ENCODE results near the gene CYP2F1.

The CYP2F1 gene

DNA sequence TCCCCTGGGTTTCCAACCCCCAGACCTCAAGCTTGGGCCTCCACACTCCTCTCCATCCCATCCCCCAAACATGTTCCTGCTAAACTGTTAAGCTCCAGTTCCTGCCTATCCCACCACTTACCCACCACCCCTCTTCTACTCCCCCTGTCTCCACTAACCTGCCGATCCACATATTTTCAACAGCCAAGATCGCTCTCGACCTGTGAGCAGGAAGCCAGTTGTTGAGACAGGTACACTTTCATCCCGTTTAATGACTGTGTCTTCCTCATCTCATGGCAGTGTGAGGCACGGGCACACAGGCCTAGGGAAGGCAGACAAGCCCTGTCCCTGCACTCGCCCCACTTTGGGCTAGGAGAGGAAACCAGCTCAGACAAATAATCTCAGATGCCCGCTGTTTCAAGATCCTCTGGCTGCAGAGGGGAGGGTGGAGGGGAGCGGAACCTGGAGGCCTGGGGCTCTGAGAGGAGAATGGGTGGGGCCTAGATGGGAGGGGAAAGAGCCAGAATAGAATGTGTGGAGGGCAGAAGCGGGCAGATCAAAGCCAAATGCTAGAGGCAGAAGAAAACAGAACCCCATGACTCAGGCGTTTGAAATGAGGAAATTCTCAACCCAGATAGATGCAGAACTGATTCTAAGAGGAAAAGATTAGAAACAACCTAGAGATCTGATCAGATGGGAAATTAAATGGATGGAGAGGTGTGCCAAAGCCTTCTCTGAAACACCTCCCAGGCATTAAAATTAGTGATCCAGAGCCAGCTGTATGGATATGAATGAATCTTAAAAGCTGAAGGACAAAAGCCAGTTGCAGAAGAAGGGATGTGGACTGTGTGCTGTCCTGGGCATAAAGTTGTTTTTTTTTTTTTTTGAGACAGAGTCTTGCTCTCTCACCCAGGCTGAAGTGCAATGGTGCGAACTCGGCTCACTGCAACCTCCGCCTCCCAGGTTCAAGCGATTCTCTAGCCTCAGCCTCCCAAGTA is 61.9 kb downstream of the CYP2F1 start:
- H3K79me2 ChIP-seq (ENCODE audit: control insufficient read depth, insufficient read depth, low read length, poor library complexity): peaks cover 4% of the 10 kb centered on the region

More for the DNA sequence above, 61.9 kb downstream of the CYP2F1 start:
- Histone ChIP-seq H3K27ac (ENCODE audit: low read depth, low read length) (peak overlapping the region; percentile 99), H3K4me2 (ENCODE audit: low read length) (peak overlapping the region; percentile 72), H2AFZ (ENCODE audit: insufficient read depth, low read length, poor library complexity) (peak overlapping the region; percentile 90), H3K9me3 (ENCODE audit: insufficient read depth, low read depth, low read length) (no peaks in the 10 kb centered on the region), H3K9ac (ENCODE audit: low read length) (no peak overlapping the region), H3K18ac (ENCODE audit: low read length) (peak overlapping the region; percentile 96), H3K27me3 (ENCODE audit: insufficient read depth, low read length) (no peaks in the 10 kb centered on the region), H2AK5ac (ENCODE audit: low read length) (peak overlapping the region; percentile 79), H4K12ac (ENCODE audit: low read depth, low read length) (peak overlapping the region; percentile 70), H3K4me3 (ENCODE audit: low read depth, low read length) (peak overlapping the region; percentile 68), H3K79me1 (ENCODE audit: low read length) (peaks cover 24% of the 10 kb centered on the region), H2BK12ac (ENCODE audit: low read length) (peak overlapping the region; percentile 99), H4K8ac (ENCODE audit: low read depth, low read length) (peak overlapping the region; percentile 92), H3K4me1 (ENCODE audit: control insufficient read depth in 1 of 2, insufficient read depth in 2 of 2, low read length in 2 of 2) (peaks cover 25 to 27% of the 10 kb centered on the region in 2 experiments), H2BK5ac (ENCODE audit: low read depth, low read length, poor library complexity) (peak overlapping the region; percentile 99), H2BK120ac (ENCODE audit: insufficient read depth, low read length, poor library complexity) (peak overlapping the region; percentile 99), H3K14ac (ENCODE audit: low read length) (peak overlapping the region; percentile 90), H3K23ac (ENCODE audit: low read length) (no peak overlapping the region), H4K91ac (ENCODE audit: low read depth, low read length) (peak overlapping the region; percentile 97), H3K36me3 (ENCODE audit: control insufficient read depth in 1 of 2, insufficient read depth in 2 of 2, low read length in 2 of 2) (no peaks in the 10 kb centered on the region), H3K4ac (ENCODE audit: low read depth, low read length) (peak overlapping the region; percentile 71)
- DNase-seq: peak; percentile 58 to 60
- WGBS (ENCODE audit: extremely low coverage, insufficient coverage, insufficient read length): no CpG with 5 or more reads among the region's 14 CpGs

Data from trophoblast cell (in vitro differentiated cells and primary cell).